Measurements from ENCODE around the gene SART1.

SART1 gene

DNA sequence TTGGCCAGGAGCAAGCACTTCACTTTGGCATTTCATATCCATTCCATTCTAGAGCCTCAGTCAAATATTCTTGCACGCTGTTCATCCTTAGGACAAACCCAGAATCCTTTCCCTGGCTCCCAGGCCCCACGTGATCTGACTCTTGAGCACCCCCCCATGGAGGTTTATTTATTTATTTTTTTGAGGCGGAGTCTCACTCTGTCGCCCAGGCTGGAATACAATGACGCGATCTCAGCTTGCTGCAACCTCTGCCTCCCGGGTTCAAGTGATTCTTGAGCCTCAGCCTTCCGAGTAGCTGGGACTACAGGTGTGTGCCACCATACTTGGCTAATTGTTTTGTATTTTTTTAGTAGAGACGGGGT lies 29.0 kb upstream of the SART1 start:
- Histone ChIP-seq H3K4me3 (ENCODE audit: insufficient read depth, low read depth, low read length, poor library complexity, severe bottlenecking) (no peak overlapping the region), H3K27ac (ENCODE audit: insufficient read depth, low read length, poor library complexity, severe bottlenecking) (no peak overlapping the region), H3K27me3 (replicated peaks; ENCODE audit: control insufficient read depth, insufficient read depth, low read length, poor library complexity, severe bottlenecking) (no peaks in the 10 kb centered on the region), H3K9me3 (ENCODE audit: control insufficient read depth, low read length) (no peaks in the 10 kb centered on the region), H3K36me3 (ENCODE audit: control insufficient read depth, insufficient read depth, low read length) (no peaks in the 10 kb centered on the region), H3K4me1 (ENCODE audit: control insufficient read depth, insufficient read depth, low read length, poor library complexity, severe bottlenecking) (peaks cover 13% of the 10 kb centered on the region)
- no peak for DNase-seq

DNA sequence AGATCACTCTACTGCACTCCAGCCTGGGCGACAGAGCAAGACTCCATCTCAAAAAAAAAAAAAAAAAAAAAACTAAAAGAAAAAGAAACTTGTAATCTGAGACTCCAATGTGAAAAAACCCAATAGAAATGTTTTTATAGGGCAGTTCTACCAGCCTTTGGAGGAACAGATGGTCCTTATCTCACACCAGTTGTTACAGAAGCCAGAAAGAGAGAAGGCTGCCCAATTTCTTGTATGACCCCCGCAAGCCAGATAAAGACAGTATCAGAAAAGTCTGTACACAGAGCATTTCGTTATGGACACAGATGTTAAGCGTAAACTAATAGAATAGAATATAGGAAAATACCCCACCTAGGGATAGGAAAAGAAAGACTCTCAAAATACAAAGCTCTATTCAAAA lies 27.5 kb upstream of the SART1 start:
- H3K36me3 ChIP-seq (ENCODE audit: control insufficient read depth, insufficient read depth, low read length), result no peaks in the 10 kb centered on the region
- no peak overlapping the region for H3K4me3 ChIP-seq (ENCODE audit: insufficient read depth, low read depth, low read length, poor library complexity, severe bottlenecking)
- no peak for DNase-seq
- H3K27me3 ChIP-seq (replicated peaks; ENCODE audit: control insufficient read depth, insufficient read depth, low read length, poor library complexity, severe bottlenecking), result no peaks in the 10 kb centered on the region
- H3K4me1 ChIP-seq (ENCODE audit: control insufficient read depth, insufficient read depth, low read length, poor library complexity, severe bottlenecking), result peaks cover 3% of the 10 kb centered on the region
- no peaks in the 10 kb centered on the region for H3K9me3 ChIP-seq (ENCODE audit: control insufficient read depth, low read length)
- H3K27ac ChIP-seq (ENCODE audit: insufficient read depth, low read length, poor library complexity, severe bottlenecking), result no peak overlapping the region

DNA sequence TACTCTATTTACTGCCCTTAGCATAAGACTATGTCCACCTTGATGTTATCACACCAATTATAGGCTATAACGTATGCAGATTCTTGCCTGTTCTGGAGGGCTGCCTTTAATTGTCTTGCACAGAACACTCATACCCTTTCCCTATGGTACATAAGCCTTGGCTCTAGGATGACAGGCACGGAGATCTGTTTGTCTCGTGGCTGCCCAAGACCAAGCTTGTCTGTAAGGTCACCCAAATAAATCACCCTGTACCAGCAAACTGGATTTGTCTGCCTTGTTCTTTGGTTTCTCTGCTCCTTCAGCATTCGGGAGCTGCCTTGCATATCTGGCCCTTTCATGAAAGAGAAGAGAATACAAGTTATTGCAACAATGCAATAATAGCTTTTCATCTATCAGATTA lies 23.8 kb upstream of the SART1 start:
- DNase-seq, result no peak
- Histone ChIP-seq H3K36me3 (ENCODE audit: control insufficient read depth, insufficient read depth, low read length) (no peaks in the 10 kb centered on the region), H3K27me3 (replicated peaks; ENCODE audit: control insufficient read depth, insufficient read depth, low read length, poor library complexity, severe bottlenecking) (no peaks in the 10 kb centered on the region), H3K4me3 (ENCODE audit: insufficient read depth, low read depth, low read length, poor library complexity, severe bottlenecking) (no peak overlapping the region), H3K27ac (ENCODE audit: insufficient read depth, low read length, poor library complexity, severe bottlenecking) (no peak overlapping the region), H3K4me1 (ENCODE audit: control insufficient read depth, insufficient read depth, low read length, poor library complexity, severe bottlenecking) (no peaks in the 10 kb centered on the region), H3K9me3 (ENCODE audit: control insufficient read depth, low read length) (no peaks in the 10 kb centered on the region)

DNA sequence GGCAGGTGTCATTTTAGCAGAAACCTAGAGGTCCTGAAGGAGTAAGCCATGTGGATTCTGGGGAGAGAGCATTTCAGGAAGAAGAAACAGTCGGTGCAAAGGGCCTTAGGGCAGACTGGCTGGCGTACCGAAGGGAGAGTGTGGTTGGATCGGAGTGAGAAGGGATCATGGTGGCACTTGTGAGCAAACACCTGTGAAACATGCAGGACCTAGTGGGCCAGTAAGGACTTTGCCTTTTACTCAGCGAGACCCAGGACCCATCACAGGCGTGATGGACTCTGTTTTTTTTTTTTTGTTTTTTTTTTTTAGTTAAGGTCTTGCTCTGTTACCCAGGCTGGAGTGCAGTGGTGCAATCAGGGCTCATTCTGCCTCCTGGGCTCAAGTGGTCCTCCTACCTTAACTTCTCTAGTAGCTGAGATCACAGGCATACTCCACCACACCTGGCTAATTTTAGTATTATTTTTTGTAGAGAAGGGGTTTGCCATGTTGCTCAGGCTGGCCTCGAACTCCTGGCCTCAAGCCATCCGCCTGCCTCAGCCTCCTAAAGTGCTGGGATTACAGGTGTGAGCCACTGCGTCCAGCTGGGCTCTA lies 19.7 kb upstream of the SART1 start:
- Histone ChIP-seq H3K4me3 (ENCODE audit: insufficient read depth, low read depth, low read length, poor library complexity, severe bottlenecking) (no peak overlapping the region), H3K9me3 (ENCODE audit: control insufficient read depth, low read length) (no peaks in the 10 kb centered on the region), H3K4me1 (ENCODE audit: control insufficient read depth, insufficient read depth, low read length, poor library complexity, severe bottlenecking) (no peaks in the 10 kb centered on the region), H3K36me3 (ENCODE audit: control insufficient read depth, insufficient read depth, low read length) (no peaks in the 10 kb centered on the region), H3K27me3 (replicated peaks; ENCODE audit: control insufficient read depth, insufficient read depth, low read length, poor library complexity, severe bottlenecking) (no peaks in the 10 kb centered on the region), H3K27ac (ENCODE audit: insufficient read depth, low read length, poor library complexity, severe bottlenecking) (no peak overlapping the region)
- no peak for DNase-seq

DNA sequence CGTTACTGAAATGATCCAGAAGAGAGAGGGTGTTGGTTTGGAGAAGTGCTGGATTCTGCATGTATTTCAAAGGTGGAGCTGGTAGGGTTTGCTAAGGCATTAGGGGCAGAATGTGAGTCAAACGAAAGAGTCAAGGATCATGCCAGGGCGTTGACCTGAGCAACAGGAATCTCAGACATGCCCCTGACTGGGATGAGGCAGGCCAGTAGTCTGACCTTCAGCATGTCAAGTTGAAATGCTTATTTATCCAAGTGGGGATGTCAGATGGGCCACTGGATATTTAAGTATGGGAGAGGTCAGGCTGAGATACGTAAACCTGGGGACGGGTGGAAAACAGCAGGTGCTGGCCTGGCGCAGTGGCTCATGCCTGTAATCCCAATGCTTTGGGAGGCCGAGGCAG lies 19.0 kb upstream of the SART1 start:
- Histone ChIP-seq H3K4me1 (ENCODE audit: control insufficient read depth, insufficient read depth, low read length, poor library complexity, severe bottlenecking) (no peaks in the 10 kb centered on the region), H3K36me3 (ENCODE audit: control insufficient read depth, insufficient read depth, low read length) (no peaks in the 10 kb centered on the region), H3K9me3 (ENCODE audit: control insufficient read depth, low read length) (no peaks in the 10 kb centered on the region), H3K27ac (ENCODE audit: insufficient read depth, low read length, poor library complexity, severe bottlenecking) (no peak overlapping the region), H3K4me3 (ENCODE audit: insufficient read depth, low read depth, low read length, poor library complexity, severe bottlenecking) (no peak overlapping the region), H3K27me3 (replicated peaks; ENCODE audit: control insufficient read depth, insufficient read depth, low read length, poor library complexity, severe bottlenecking) (no peaks in the 10 kb centered on the region)
- no peak for DNase-seq

DNA sequence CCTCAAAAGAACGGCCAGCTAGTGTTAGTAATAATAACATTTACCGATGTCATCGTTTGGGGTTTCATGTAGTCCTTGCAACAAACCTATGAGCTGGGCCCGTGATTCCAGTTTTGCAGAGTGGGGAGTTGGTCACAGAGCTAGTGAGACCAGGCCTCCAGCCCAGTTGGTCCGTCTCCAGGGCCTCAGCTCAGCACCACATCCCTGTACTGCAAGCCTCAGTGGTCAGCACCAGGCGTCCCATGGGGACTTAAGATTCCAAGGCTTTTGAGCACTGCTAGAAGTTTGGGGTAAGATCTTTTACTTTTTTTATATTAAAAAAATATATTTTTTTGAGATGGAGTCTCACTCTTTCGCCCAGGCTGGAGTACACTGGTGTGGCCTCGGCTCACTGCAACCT lies 17.3 kb upstream of the SART1 start:
- H3K4me3 ChIP-seq (ENCODE audit: insufficient read depth, low read depth, low read length, poor library complexity, severe bottlenecking), result no peak overlapping the region
- no peaks in the 10 kb centered on the region for H3K9me3 ChIP-seq (ENCODE audit: control insufficient read depth, low read length)
- H3K27me3 ChIP-seq (replicated peaks; ENCODE audit: control insufficient read depth, insufficient read depth, low read length, poor library complexity, severe bottlenecking), result no peaks in the 10 kb centered on the region
- H3K4me1 ChIP-seq (ENCODE audit: control insufficient read depth, insufficient read depth, low read length, poor library complexity, severe bottlenecking), result no peaks in the 10 kb centered on the region
- no peaks in the 10 kb centered on the region for H3K36me3 ChIP-seq (ENCODE audit: control insufficient read depth, insufficient read depth, low read length)
- DNase-seq, result no peak
- H3K27ac ChIP-seq (ENCODE audit: insufficient read depth, low read length, poor library complexity, severe bottlenecking), result no peak overlapping the region

DNA sequence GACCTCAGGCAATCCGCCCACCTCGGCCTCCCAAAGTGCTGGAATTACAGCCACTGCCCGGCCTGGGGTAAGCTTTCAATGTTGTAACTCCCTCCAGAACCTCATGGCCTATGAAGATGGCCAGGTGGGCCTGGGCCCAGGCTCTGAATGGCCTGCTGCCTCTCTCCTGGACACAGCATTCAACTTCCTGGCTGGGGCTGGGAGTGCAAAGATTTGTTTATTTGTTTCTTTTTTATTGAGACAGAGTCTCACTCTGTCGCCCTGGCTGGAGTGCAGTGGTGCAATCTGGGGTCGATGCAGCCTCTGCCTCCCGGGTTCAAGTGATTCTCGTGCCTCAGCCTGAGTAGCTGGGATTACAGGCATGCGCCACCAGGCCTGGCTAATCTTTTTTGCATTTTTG lies 16.8 kb upstream of the SART1 start:
- H3K27me3 ChIP-seq (replicated peaks; ENCODE audit: control insufficient read depth, insufficient read depth, low read length, poor library complexity, severe bottlenecking), result no peaks in the 10 kb centered on the region
- H3K4me3 ChIP-seq (ENCODE audit: insufficient read depth, low read depth, low read length, poor library complexity, severe bottlenecking), result no peak overlapping the region
- no peak for DNase-seq
- no peak overlapping the region for H3K27ac ChIP-seq (ENCODE audit: insufficient read depth, low read length, poor library complexity, severe bottlenecking)
- H3K9me3 ChIP-seq (ENCODE audit: control insufficient read depth, low read length), result no peaks in the 10 kb centered on the region
- no peaks in the 10 kb centered on the region for H3K36me3 ChIP-seq (ENCODE audit: control insufficient read depth, insufficient read depth, low read length)
- H3K4me1 ChIP-seq (ENCODE audit: control insufficient read depth, insufficient read depth, low read length, poor library complexity, severe bottlenecking), result no peaks in the 10 kb centered on the region

DNA sequence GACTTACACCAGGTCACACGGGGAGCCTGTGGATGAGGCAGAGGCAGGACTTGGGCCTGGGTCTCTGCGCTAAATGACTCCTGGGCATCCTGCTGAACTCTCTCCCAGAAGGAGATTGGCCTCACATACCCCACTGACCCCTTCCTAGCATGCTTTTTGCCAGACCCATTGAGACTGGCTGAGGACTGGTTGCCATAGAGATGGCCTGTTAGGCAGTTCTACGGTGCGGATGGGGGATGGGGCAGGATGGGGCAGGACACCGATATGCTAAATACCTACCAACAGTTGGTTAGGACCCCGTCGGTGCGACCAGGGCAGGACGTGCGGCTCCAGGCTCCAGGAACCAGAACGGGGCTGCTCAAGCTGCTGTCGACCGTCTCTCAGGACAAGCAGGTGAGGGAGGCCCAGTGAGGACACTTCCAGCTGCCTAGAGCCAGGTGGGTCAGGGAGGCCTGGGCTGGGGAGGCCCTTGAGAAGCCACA lies 16.1 kb upstream of the SART1 start, which contains the start of gene TSGA10IP:
Gene TSGA10IP, plus strand, starts transcription at position 51 of the 482 bp plus-strand sequence. Its CDS starts 196 bp downstream, at position 247.
- no peaks in the 10 kb centered on the region for H3K9me3 ChIP-seq (ENCODE audit: control insufficient read depth, low read length)
- no peaks in the 10 kb centered on the region for H3K4me1 ChIP-seq (ENCODE audit: control insufficient read depth, insufficient read depth, low read length, poor library complexity, severe bottlenecking)
- no peak within 1 kb of the TSS for H3K4me3 ChIP-seq (ENCODE audit: insufficient read depth, low read depth, low read length, poor library complexity, severe bottlenecking)
- no peaks in the 10 kb centered on the region for H3K27me3 ChIP-seq (replicated peaks; ENCODE audit: control insufficient read depth, insufficient read depth, low read length, poor library complexity, severe bottlenecking)
- DNase-seq, result no peak
- H3K36me3 ChIP-seq (ENCODE audit: control insufficient read depth, insufficient read depth, low read length), result no peaks in the 10 kb centered on the region
- H3K27ac ChIP-seq (ENCODE audit: insufficient read depth, low read length, poor library complexity, severe bottlenecking), result no peak within 1 kb of the TSS

DNA sequence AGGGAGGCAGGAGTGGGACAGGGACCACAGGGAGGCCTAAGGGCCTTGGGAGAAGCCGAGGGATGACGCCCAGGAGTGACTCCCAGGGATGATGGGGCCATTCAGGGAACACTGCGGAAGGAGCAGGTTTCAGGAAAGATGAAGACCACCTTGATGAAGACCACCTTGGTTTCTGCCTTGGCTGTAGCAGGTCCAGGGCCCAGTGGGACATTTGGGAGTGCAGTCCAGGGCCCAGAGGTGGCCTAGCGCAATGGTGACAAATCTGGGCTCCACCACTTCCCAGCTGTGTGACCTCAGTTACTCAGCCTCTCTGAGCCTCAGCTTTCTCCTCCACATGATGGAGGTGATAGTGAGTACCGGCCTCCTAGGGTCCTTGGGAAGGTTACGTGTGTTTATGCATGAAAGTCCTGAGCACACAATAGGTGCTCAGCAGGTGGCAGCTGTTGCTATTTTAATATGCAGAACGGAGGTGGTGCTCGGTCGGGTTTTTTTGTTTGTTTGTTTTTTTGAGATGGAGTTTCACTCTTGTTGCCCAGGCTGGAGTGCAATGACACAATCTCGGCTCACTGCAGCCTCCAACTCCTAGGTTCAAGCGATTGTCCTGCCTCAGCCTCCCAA lies 15.5 kb upstream of the SART1 start:
- no peak overlapping the region for H3K27ac ChIP-seq (ENCODE audit: insufficient read depth, low read length, poor library complexity, severe bottlenecking)
- no peak overlapping the region for H3K4me3 ChIP-seq (ENCODE audit: insufficient read depth, low read depth, low read length, poor library complexity, severe bottlenecking)
- no peaks in the 10 kb centered on the region for H3K36me3 ChIP-seq (ENCODE audit: control insufficient read depth, insufficient read depth, low read length)
- H3K27me3 ChIP-seq (replicated peaks; ENCODE audit: control insufficient read depth, insufficient read depth, low read length, poor library complexity, severe bottlenecking), result no peaks in the 10 kb centered on the region
- no peaks in the 10 kb centered on the region for H3K4me1 ChIP-seq (ENCODE audit: control insufficient read depth, insufficient read depth, low read length, poor library complexity, severe bottlenecking)
- H3K9me3 ChIP-seq (ENCODE audit: control insufficient read depth, low read length), result no peaks in the 10 kb centered on the region
- DNase-seq, result no peak

DNA sequence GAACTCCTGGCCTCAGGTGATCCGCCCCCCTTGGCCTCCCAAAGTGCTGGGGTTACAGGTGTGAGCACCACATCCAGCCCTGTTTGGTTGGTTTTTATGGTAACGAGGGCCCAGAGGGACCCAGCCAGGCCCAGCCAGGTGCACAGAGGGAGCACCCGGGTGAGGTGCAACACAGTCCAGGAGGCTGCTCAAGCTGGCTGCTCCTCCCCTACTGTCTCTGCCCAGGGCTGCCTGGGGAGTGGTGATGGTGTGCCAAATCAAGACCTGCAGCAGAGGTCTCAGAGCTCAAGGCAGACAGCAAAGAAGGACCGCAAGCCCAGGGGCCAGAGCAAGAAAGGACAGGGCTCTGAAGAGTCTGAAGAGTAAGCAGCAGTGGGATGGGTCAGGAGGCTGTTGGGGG lies 14.9 kb upstream of the SART1 start:
- Histone ChIP-seq H3K4me1 (ENCODE audit: control insufficient read depth, insufficient read depth, low read length, poor library complexity, severe bottlenecking) (no peaks in the 10 kb centered on the region), H3K27me3 (replicated peaks; ENCODE audit: control insufficient read depth, insufficient read depth, low read length, poor library complexity, severe bottlenecking) (no peaks in the 10 kb centered on the region), H3K9me3 (ENCODE audit: control insufficient read depth, low read length) (no peaks in the 10 kb centered on the region), H3K36me3 (ENCODE audit: control insufficient read depth, insufficient read depth, low read length) (no peaks in the 10 kb centered on the region), H3K4me3 (ENCODE audit: insufficient read depth, low read depth, low read length, poor library complexity, severe bottlenecking) (no peak overlapping the region), H3K27ac (ENCODE audit: insufficient read depth, low read length, poor library complexity, severe bottlenecking) (no peak overlapping the region)
- no peak for DNase-seq
